Mucosa of descending colon (tissue), 3 donors: Measurements from ENCODE around the gene SLMAP. TPM values are rescaled to one million over a fixed set of nuclear protein-coding genes. Genes with fewer than 3 reads are reported as not detected.

ENCODE experiments used
- ATAC-seq: fragments of 200-7000 bp; cut with Tn5 transposase; one replicate; pipeline ENCODE4 v1.9.1; 2020; ENCODE audit warnings: mild to moderate bottlenecking, moderate library complexity
- DNase-seq, 3 donors: peaks; one replicate each; pipeline ENCODE4 v3.0.0-alpha.2; 2020
- H3K36me3 ChIP-seq: fragments of 200-600 bp; one replicate; pipeline ENCODE4 v1.8.0; 2021; ENCODE audit warnings: low read depth, mild to moderate bottlenecking
- H3K4me1 ChIP-seq: fragments of 200-600 bp; one replicate; pipeline ENCODE4 v1.8.0; 2021; ENCODE audit warnings: low read depth, mild to moderate bottlenecking
- H3K4me3 ChIP-seq: fragments of 200-600 bp; one replicate; pipeline ENCODE4 v1.8.0; 2021; ENCODE audit warnings: mild to moderate bottlenecking
- H3K9me3 ChIP-seq: fragments of 200-600 bp; one replicate; pipeline ENCODE4 v1.8.0; 2021; ENCODE audit warnings: mild to moderate bottlenecking
- CTCF ChIP-seq: fragments of 200-600 bp; IDR thresholded peaks from one replicate; pipeline ENCODE4 v1.8.0; 2022; ENCODE audit warnings: antibody characterized with exemption, mild to moderate bottlenecking
- intact Hi-C, 2 donors: fragments of 100-400 bp; cut with DNase I in 1 of 2; cut with micrococcal nuclease in 1 of 2; formaldehyde crosslinking; loops; one replicate each; pipeline versions ENCODE4 v1.11.0 to v1.11.1; 2022; cut with DNase I, micrococcal nuclease
- total RNA-seq, 3 donors: library from RNA; stranded (reverse); fragmentation: NEBNext Ultra II Directional in 2 of 3; extraction: Animal tissue kit (Norgen Biotek cat#: 25700) in 2 of 3; gene quantifications; one replicate each; pipeline versions ENCODE4 v1.2.1 to v1.2.4, GENCODE V29; 2021 to 2023
- donor health status: DM: no; HTN: no; CAD: no; lungs with moderate emphysema.
- donor health status: DM: no; HTN: no; CAD: no.
- donor health status: DM: no; HTN: yes; CAD: no.

Gene SLMAP
- total RNA-seq, 3 donors from 2014 or later = 73.8 to 298 (median 83.8) TPM

DNA sequence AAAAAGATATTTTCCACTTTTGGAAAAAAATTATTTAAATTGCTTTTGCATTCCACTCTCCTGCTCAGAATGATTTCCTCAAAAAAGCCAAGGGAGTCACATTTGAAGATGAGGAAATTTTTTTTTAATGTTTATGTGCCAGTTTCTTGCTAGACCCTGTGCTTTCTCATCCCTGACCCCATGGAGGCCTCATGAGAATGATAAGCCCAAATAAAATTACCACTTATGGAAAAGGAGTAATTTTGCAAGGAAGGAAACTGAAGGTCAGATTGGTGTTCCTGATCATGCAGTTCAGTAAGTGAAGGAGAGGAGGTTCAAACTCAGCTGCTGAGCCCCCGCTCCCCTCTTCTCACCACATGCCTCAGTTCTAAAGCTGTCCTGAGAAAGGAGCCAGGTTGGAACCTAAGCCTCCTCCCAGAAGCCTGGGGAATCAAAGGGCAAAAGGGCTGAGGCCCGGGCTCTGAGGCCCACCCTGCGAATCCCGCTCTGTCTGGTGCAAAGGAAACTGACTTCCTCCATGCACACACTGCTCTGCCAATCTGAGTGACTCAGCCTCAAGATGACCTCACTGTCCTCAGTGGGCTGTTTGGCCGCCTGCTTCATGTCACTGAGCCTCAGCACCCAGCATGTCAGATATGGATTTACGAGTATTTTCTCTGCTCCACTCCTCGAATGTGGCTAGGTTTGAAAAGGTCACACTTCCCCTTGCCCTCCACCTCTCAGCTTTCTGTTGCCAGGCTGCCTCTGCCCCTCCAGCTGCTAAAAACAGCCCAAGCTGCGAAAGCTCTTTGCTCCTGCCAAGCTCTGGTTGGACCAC, 195.2 kb downstream of the SLMAP start:
- peaks cover 9% of the 10 kb centered on the region for H3K4me1 ChIP-seq
- ATAC-seq (peak; percentile 89), DNase-seq (peak in 2 of 3 donors; percentile 50 to 69)
- no peak for TF ChIP-seq CTCF
- intact Hi-C loops = no loop called here
- H3K36me3 ChIP-seq = no peaks in the 10 kb centered on the region
- no peaks in the 10 kb centered on the region for H3K9me3 ChIP-seq
- H3K4me3 ChIP-seq = no peak overlapping the region

GRCh38 chr3:57952208-57952631, 196.1 kb downstream of the SLMAP start:
- Histone ChIP-seq H3K9me3 (no peaks in the 10 kb centered on the region), H3K36me3 (no peaks in the 10 kb centered on the region), H3K4me1 (peaks cover 14% of the 10 kb centered on the region), H3K4me3 (no peak overlapping the region)
- peak in 1 of 3 donors; percentile 67 for DNase-seq
- intact Hi-C loops = no loop called here
- no peak for TF ChIP-seq CTCF
- peak; percentile 33 for ATAC-seq

DNA sequence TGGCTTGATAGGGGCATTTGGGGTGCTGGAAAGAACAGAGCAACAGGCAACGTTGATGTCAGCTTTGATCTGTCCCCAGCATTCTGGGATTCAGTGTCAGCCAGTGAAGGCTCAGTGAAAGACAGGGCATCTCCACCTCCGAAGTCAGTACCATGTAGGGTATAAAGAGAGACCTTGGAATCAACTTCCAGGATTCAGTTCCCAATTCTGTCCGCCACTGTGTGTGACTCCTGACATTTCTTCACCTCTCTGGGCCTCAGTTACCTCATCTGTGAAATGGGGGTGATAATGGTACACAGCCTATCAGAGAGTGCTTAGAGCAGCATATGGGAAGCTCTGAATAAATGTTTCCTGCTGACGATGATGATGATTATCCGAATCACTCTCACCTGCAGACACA, 196.5 kb downstream of the SLMAP start:
- ATAC-seq = no peak
- H3K4me3 ChIP-seq = no peak overlapping the region
- no peak for TF ChIP-seq CTCF
- intact Hi-C loops = no loop called here
- no peaks in the 10 kb centered on the region for H3K9me3 ChIP-seq
- no peaks in the 10 kb centered on the region for H3K36me3 ChIP-seq
- no peak for DNase-seq
- H3K4me1 ChIP-seq = peaks cover 14% of the 10 kb centered on the region

DNA sequence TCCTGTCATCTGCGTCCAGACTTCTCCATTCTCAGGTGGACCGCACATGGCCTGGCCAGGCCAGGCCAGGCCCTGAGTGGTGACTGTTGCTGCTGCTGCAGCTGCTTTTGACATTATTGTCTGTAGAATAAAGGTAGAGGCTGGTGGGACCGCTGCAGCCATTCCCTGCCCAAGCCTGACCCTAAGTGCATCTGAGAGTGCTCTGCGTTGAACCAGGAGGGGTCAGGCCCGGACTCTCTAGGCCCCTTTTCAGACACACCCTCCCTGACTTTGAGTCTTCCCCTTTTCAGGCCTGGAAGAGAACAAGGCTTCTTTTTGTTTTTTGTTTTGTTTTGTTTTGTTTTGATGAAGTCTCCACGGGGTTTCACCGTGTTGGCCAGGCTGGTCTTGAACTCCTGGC, 197.5 kb downstream of the SLMAP start:
- no peak for ATAC-seq
- H3K36me3 ChIP-seq = no peaks in the 10 kb centered on the region

DNA sequence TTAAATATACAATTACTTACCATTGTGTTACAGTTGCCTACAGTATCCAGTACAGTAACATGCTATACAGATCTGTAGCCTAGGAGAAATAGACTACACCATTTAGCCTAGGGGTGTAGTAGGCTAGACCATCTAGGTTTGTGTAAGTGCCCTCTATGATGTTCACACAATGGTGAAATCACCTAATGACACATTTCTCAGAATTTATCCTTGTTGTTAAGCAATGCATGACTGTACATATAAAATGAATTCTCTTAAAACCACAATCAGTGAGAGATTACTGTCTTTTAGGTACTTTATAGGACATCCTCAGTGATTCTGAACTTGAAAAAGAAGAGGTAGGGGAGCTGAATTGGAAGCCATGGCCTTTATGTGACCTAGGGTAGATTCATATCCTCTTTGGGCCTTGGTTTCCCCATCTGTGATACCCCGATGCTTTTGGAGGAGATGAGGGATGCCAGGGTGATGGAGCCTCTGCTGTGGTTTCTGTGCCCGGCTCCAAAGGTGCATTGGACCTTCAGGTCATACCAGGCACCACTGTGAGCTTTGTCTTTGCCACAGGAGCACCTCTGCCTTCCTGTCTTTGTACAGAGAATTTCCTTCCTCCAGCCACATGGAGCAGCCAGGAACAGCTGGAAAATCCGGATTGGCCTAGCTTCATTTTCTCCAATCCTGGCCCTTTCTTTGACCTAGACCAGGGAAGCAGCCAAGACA, 200.2 kb downstream of the SLMAP start:
- peaks cover 32% of the 10 kb centered on the region for H3K4me1 ChIP-seq
- H3K4me3 ChIP-seq = no peak overlapping the region
- no peak for TF ChIP-seq CTCF
- H3K9me3 ChIP-seq = no peaks in the 10 kb centered on the region
- intact Hi-C loops = no loop called here
- ATAC-seq = no peak
- H3K36me3 ChIP-seq = no peaks in the 10 kb centered on the region
- no peak for DNase-seq

More for the DNA sequence above, 197.5 kb downstream of the SLMAP start:
- intact Hi-C loops = no loop called here
- no peak for TF ChIP-seq CTCF
- H3K4me3 ChIP-seq = no peak overlapping the region
- peaks cover 14% of the 10 kb centered on the region for H3K4me1 ChIP-seq
- no peak for DNase-seq
- no peaks in the 10 kb centered on the region for H3K9me3 ChIP-seq
